ENCODE measurements around the gene RNF144A. TPM values are rescaled to one million over a fixed set of nuclear protein-coding genes. Genes with fewer than 3 reads are reported as not detected.

RNF144A gene
- total and polyA plus RNA-seq, 2 experiments from 2014 or later: 0.60 to 3.5 TPM

DNA sequence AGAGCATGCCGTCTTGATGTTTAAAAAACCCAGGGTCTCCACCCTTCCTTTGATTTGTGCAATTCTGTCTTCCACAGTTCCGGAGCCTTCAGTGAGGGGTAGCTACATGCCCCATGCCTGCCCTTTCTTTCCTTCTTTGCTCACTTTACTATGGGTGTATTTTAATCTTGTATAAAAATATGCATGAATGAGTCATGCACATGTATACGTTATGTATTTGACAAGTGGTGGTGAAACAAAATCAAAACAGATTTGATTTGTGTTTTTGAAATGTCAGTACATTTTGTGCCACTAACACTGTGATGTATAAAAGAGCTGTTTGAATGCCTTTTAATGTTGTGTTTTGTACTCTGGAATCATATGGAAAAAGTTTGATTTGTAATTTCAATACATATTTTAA, 126.5 kb downstream of the RNF144A start:
- Histone ChIP-seq H3K9ac (no peak overlapping the region), H3K4me2 (ENCODE audit: unreplicated experiment) (no peak overlapping the region), H3K4me3 (no peak overlapping the region), H3K9me3 (ENCODE audit: low read depth) (no peaks in the 10 kb centered on the region), H3K4me1 (ENCODE audit: insufficient read depth) (no peaks in the 10 kb centered on the region), H3K27me3 (replicated peaks; ENCODE audit: insufficient read depth) (no peaks in the 10 kb centered on the region), H4K20me1 (ENCODE audit: insufficient read depth) (no peaks in the 10 kb centered on the region), H3K36me3 (ENCODE audit: low read depth) (no peaks in the 10 kb centered on the region), H3K27ac (no peak overlapping the region), H3F3A (ENCODE audit: insufficient read depth) (no peaks in the 10 kb centered on the region), H3K79me2 (ENCODE audit: insufficient read depth) (no peaks in the 10 kb centered on the region), H3K9me2 (ENCODE audit: insufficient read depth) (no peaks in the 10 kb centered on the region), H2AFZ (no peak overlapping the region)
- TF ChIP-seq EZH2phosphoT487 (IDR thresholded peaks at IDR 0.05; ENCODE audit: insufficient read depth, low read depth) (no peak), EZH2 (IDR thresholded peaks at IDR 0.05; ENCODE audit: insufficient read depth, poor library complexity, severe bottlenecking) (no peak)
- DNase-seq: no peak
- WGBS, 2 experiments (ENCODE audit: low coverage in 1 of 2, low lambda C conversion rate in 2 of 2, missing lambda C conversion rate in 2 of 2): 81 to 82% methylated on average over 3 of the region's 3 CpGs
- in situ Hi-C loops (cut with MboI): no loop called here

DNA sequence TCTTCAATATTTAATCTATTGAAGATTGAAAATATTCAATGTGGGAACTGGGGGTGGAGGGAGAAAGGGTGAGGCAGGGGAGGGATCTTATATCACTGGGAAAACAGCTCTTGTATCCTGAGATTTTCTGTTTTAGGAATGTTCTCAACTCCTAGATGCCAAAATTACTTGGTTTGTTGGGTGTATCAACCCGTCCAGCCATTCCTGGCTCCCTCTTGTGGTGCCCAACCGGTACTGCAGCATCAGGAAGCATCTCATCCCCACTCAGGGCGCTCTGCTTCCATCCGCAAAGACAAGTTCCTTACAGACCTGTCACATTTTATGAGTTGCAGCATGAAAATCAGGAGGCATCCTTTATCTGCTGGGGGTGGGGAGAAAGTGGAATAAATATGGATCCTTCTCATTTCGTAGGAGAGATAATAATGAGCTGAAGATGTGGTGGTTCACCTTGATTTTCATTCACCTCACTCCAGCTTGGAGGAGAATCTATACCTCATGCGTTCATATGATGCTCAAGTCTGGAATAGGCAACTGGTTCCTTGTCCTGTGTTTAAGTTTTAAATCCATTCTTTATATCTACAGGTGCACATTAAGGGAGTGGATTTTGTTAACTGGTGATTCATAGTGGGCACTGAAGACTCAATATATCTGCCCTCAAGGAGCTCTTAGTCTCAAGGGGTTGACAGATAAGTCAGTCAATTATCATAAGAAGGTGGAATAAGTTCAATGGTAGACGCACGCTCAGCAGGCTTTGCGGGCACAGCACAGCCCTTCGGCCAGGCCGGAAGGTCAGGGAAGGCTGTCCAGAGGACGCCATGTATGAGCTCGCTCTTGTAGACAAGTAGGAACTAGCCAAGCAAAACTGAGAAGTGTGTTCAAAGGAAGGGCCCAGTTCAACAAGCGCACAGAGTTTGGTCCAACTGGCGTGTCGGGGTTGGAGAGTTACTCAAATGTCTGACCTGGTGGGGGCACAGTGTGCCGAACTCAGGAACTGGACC, 127.3 kb downstream of the RNF144A start:
- Histone ChIP-seq H3K4me1 (ENCODE audit: insufficient read depth) (no peaks in the 10 kb centered on the region), H3K9me3 (ENCODE audit: low read depth) (no peaks in the 10 kb centered on the region), H3K36me3 (ENCODE audit: low read depth) (no peaks in the 10 kb centered on the region), H3K9me2 (ENCODE audit: insufficient read depth) (no peaks in the 10 kb centered on the region), H3K4me2 (ENCODE audit: unreplicated experiment) (no peak overlapping the region), H3K27ac (no peak overlapping the region), H2AFZ (no peak overlapping the region), H3K9ac (no peak overlapping the region), H3K79me2 (ENCODE audit: insufficient read depth) (no peaks in the 10 kb centered on the region), H3K27me3 (replicated peaks; ENCODE audit: insufficient read depth) (no peaks in the 10 kb centered on the region), H3K4me3 (no peak overlapping the region), H3F3A (ENCODE audit: insufficient read depth) (no peaks in the 10 kb centered on the region), H4K20me1 (ENCODE audit: insufficient read depth) (no peaks in the 10 kb centered on the region)
- TF ChIP-seq EZH2 (IDR thresholded peaks at IDR 0.05; ENCODE audit: insufficient read depth, poor library complexity, severe bottlenecking) (no peak), EZH2phosphoT487 (IDR thresholded peaks at IDR 0.05; ENCODE audit: insufficient read depth, low read depth) (no peak)
- peak; percentile 64 for DNase-seq
- 78 to 80% methylated on average over 17 of the region's 17 CpGs for WGBS, 2 experiments (ENCODE audit: low coverage in 1 of 2, low lambda C conversion rate in 2 of 2, missing lambda C conversion rate in 2 of 2)
- in situ Hi-C loops (cut with MboI): no loop called here

DNA sequence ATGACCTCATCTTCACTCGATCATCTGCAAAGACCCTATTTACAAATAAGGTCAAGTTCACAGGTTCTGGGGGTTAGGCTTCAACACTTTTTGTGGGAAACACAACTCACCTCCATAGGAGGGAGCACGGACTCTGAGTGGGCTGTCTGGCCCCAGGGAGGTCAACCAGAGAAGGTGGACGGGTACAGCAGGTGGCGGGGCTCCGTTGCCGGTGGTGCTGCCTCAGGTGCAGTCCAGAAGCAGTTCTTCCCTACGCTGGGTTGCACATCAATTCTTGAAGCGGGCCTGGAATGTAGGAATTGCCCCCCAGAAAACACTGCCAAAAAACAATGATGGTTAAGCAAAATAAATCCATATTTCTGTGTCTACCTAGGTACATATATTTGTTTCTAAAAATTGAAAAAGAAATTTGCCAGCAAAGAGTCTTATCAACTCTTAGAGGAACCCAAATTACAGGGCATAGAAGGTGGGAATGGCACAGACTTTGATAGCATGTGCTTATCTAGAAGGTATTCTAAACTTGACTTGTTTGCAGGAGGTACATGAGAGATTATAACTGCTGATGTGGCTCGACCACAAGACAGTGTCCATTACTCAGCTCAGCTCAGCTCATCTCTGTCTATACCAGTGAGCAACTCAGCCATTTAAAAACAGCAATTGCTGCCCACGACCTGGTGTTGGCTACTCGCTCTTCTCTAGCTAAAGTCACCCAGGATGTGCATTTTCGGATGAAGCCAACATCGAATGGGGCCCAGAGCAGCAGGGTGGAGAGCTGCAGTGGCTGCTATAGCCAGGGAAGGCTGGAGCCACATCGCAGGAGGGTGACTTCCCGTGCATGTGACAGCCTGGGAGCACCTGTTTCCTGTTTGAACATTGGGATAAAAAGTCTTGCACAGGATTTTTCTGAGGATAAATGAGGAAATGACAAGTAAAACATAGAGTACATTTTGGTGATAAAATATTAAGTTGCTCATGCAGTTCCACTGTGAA, 128.7 kb downstream of the RNF144A start:
- 88 to 92% methylated on average over 15 of the region's 15 CpGs for WGBS, 2 experiments (ENCODE audit: low coverage in 1 of 2, low lambda C conversion rate in 2 of 2, missing lambda C conversion rate in 2 of 2)

DNA sequence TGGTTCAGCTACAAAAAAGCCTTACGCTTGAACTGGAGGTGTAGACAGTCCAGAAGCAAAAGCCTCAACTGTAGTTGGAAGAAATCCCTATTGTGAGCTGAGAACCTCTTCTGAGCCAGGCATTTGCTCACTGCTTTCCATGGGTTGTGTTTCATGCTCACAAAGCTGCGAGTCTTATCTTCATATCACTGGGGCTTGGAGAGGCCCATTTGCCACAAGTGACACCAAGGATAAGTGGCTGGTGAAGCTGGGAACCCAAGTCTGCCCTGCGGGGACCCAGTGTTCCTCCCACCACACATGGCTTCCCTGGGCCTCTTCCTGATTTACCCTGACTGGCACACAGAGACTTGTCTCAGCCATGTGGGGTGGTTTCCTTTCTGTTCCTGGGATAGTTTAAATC, 130.4 kb downstream of the RNF144A start:
- Histone ChIP-seq H3K9me2 (ENCODE audit: insufficient read depth) (no peaks in the 10 kb centered on the region), H2AFZ (no peak overlapping the region), H3K27ac (no peak overlapping the region), H3K9me3 (ENCODE audit: low read depth) (no peaks in the 10 kb centered on the region), H3F3A (ENCODE audit: insufficient read depth) (no peaks in the 10 kb centered on the region), H3K79me2 (ENCODE audit: insufficient read depth) (no peaks in the 10 kb centered on the region), H3K4me2 (ENCODE audit: unreplicated experiment) (no peak overlapping the region), H3K9ac (no peak overlapping the region), H3K27me3 (replicated peaks; ENCODE audit: insufficient read depth) (no peaks in the 10 kb centered on the region), H3K36me3 (ENCODE audit: low read depth) (no peaks in the 10 kb centered on the region), H3K4me1 (ENCODE audit: insufficient read depth) (no peaks in the 10 kb centered on the region), H3K4me3 (no peak overlapping the region), H4K20me1 (ENCODE audit: insufficient read depth) (no peaks in the 10 kb centered on the region)
- WGBS, 2 experiments (ENCODE audit: low coverage in 1 of 2, low lambda C conversion rate in 2 of 2, missing lambda C conversion rate in 2 of 2): 41 to 47% methylated on average over 3 of the region's 3 CpGs
- DNase-seq: no peak
- TF ChIP-seq EZH2phosphoT487 (IDR thresholded peaks at IDR 0.05; ENCODE audit: insufficient read depth, low read depth): no peak
- no peak for TF ChIP-seq EZH2 (IDR thresholded peaks at IDR 0.05; ENCODE audit: insufficient read depth, poor library complexity, severe bottlenecking)
- in situ Hi-C loops (cut with MboI): no loop called here

More for the DNA sequence above, 128.7 kb downstream of the RNF144A start:
- H3K4me3 ChIP-seq: no peak overlapping the region
- no peaks in the 10 kb centered on the region for H3K79me2 ChIP-seq (ENCODE audit: insufficient read depth)
- no peaks in the 10 kb centered on the region for H3K9me3 ChIP-seq (ENCODE audit: low read depth)
- H3K9me2 ChIP-seq (ENCODE audit: insufficient read depth): no peaks in the 10 kb centered on the region
- H3K27ac ChIP-seq: no peak overlapping the region
- TF ChIP-seq EZH2phosphoT487 (IDR thresholded peaks at IDR 0.05; ENCODE audit: insufficient read depth, low read depth) (no peak), EZH2 (IDR thresholded peaks at IDR 0.05; ENCODE audit: insufficient read depth, poor library complexity, severe bottlenecking) (no peak)
- no peaks in the 10 kb centered on the region for H3K36me3 ChIP-seq (ENCODE audit: low read depth)
- in situ Hi-C loops (cut with MboI): no loop called here
- H4K20me1 ChIP-seq (ENCODE audit: insufficient read depth): no peaks in the 10 kb centered on the region
- no peak overlapping the region for H2AFZ ChIP-seq
- DNase-seq: no peak
- no peak overlapping the region for H3K9ac ChIP-seq
- H3K4me1 ChIP-seq (ENCODE audit: insufficient read depth): no peaks in the 10 kb centered on the region
- H3K27me3 ChIP-seq (replicated peaks; ENCODE audit: insufficient read depth): no peaks in the 10 kb centered on the region
- no peak overlapping the region for H3K4me2 ChIP-seq (ENCODE audit: unreplicated experiment)
- no peaks in the 10 kb centered on the region for H3F3A ChIP-seq (ENCODE audit: insufficient read depth)
